Measurements from ENCODE around the gene ORC2.

DNA sequence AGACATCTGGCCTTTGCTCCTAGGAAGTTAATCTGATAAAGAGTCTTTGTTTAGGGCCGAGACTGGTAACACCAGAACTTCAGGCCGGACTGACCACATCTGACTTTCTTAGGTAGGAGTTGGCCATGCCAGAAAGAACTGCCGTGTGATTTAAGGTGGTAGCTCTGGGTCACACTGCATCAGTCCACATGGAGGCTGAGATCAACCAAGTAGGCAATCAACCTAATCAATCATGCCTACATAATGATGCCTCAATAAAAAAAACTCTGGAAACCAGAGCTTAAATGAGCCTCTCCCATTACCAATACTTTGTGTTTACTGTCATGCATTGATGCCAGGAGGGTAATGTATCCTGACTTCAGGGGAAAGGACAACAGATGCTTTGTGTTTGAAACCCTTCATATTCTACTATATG lies 44.1 kb upstream of the ORC2 start:
- TF ChIP-seq EZH2 (IDR thresholded peaks at IDR 0.05; ENCODE audit: low read length, unreplicated experiment) = no peak
- TF ChIP-seq, protein P1, sequence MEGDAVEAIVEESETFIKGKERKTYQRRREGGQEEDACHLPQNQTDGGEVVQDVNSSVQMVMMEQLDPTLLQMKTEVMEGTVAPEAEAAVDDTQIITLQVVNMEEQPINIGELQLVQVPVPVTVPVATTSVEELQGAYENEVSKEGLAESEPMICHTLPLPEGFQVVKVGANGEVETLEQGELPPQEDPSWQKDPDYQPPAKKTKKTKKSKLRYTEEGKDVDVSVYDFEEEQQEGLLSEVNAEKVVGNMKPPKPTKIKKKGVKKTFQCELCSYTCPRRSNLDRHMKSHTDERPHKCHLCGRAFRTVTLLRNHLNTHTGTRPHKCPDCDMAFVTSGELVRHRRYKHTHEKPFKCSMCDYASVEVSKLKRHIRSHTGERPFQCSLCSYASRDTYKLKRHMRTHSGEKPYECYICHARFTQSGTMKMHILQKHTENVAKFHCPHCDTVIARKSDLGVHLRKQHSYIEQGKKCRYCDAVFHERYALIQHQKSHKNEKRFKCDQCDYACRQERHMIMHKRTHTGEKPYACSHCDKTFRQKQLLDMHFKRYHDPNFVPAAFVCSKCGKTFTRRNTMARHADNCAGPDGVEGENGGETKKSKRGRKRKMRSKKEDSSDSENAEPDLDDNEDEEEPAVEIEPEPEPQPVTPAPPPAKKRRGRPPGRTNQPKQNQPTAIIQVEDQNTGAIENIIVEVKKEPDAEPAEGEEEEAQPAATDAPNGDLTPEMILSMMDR (conservative IDR thresholded peaks at IDR 0.05; ENCODE audit: low read depth, low read length) = no peak
